Memory B cell (primary cell): ENCODE results near the gene IRX5.

Experiments
- ATAC-seq: fragments of 150-1000 bp; cut with Tn5 transposase; 2 replicates; pipeline ENCODE4 v1.10.0; 2021; ENCODE audit warnings: low read depth, mild to moderate bottlenecking, moderate library complexity
- DNase-seq, 2 donors: peaks; one replicate each; pipeline ENCODE4 v3.0.0; 2022; ENCODE audit warnings: low spot score in 2 of 2
- H3K27ac Mint-ChIP-seq: one replicate; pipeline ENCODE4 v1.8.0; 2022; ENCODE audit warnings: mild to moderate bottlenecking, moderate library complexity, mixed read lengths
- H3K27me3 Mint-ChIP-seq: one replicate; pipeline ENCODE4 v1.8.0; 2022; ENCODE audit warnings: mixed read lengths
- H3K36me3 Mint-ChIP-seq: one replicate; pipeline ENCODE4 v1.8.0; 2022; ENCODE audit warnings: mild to moderate bottlenecking, mixed read lengths
- H3K4me1 Mint-ChIP-seq: one replicate; pipeline ENCODE4 v1.8.0; 2022; ENCODE audit warnings: mixed read lengths
- H3K4me3 Mint-ChIP-seq: one replicate; pipeline ENCODE4 v1.8.0; 2022; ENCODE audit warnings: mild to moderate bottlenecking, moderate library complexity, mixed read lengths
- H3K9me3 Mint-ChIP-seq: one replicate; pipeline ENCODE4 v1.8.0; 2022; ENCODE audit warnings: mixed read lengths

Gene IRX5

DNA sequence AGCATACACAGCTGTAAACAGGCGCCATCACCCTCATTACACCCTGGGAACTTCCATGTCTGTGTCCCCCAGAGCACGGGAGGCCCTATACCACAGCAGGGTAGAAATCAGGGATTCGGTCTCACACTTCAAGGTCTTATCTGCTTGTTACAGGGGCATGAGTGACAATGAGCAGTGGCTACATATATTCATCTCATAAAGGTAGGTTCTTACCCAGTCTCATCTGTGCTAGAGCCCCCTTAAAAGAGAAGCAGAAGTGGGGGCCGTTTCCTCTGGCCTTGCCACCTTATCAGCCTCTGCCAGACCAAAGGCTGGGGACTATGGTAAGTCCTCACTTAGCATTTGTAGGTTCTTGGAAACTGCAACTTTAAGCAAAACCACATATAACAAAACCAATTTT lies 46.5 kb downstream of the IRX5 start:
- Mint-ChIP-seq H3K27ac (no peak overlapping the region), H3K27me3 (peaks cover 2% of the 10 kb centered on the region), H3K4me1 (no peaks in the 10 kb centered on the region), H3K36me3 (no peaks in the 10 kb centered on the region), H3K9me3 (peaks cover 6% of the 10 kb centered on the region), H3K4me3 (no peak overlapping the region)
- ATAC-seq = no peak
- DNase-seq = no peak

DNA sequence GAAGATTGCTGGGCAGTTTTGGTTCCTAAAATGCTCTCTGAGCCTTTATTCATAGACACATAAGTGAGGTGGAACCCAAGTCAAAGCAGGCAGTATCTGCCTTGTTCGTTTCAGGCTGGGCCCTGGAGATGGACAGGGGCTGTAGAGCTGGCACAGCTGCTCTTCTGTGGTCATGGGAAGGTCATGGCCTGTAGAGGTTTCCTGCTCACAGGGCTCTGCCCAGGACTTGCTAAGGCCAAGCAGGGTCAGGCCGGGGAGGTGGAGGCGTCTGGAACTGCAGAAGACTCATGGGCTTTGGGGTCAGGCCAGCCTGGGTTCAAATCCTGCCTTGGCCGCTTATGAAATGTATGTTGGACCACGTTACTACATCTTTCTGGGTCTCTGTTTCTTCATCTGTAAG lies 50.2 kb downstream of the IRX5 start:
- Mint-ChIP-seq H3K9me3 (no peaks in the 10 kb centered on the region), H3K36me3 (no peaks in the 10 kb centered on the region), H3K4me1 (no peaks in the 10 kb centered on the region), H3K4me3 (no peak overlapping the region), H3K27me3 (no peaks in the 10 kb centered on the region), H3K27ac (no peak overlapping the region)
- ATAC-seq = no peak
- no peak for DNase-seq
